Liver (tissue), 9 donors: Measurements from ENCODE around the gene CRABP2. TPM values are rescaled to one million over a fixed set of nuclear protein-coding genes. Genes with fewer than 3 reads are reported as not detected.

Experiments
- DNase-seq: peaks from one replicate; pipeline ENCODE4 v3.0.0-alpha.2; 2017; ENCODE audit warnings: low spot score
- H3K27ac ChIP-seq, 2 donors: one replicate each; pipeline ENCODE4 v1.7.0; 2013; ENCODE audit warnings: inconsistent platforms in 2 of 2, low read length in 2 of 2, control low read depth in 1 of 2, low read depth in 1 of 2, mild to moderate bottlenecking in 1 of 2
- H3K27me3 ChIP-seq, 4 donors: one replicate each; pipeline versions ENCODE4 v1.6.1 to v1.7.0; 2013; ENCODE audit warnings: low read length in 3 of 4, inconsistent platforms in 1 of 4, mild to moderate bottlenecking in 1 of 4, moderate library complexity in 1 of 4; ENCODE audit not compliant: control insufficient read depth in 4 of 4, insufficient read depth in 4 of 4
- H3K36me3 ChIP-seq, 4 donors: one replicate each; pipeline versions ENCODE4 v1.6.1 to v1.7.0; 2013; ENCODE audit warnings: low read length in 3 of 4, mild to moderate bottlenecking in 3 of 4, low read depth in 1 of 4, moderate library complexity in 1 of 4; ENCODE audit not compliant: control insufficient read depth in 4 of 4, insufficient read depth in 3 of 4
- H3K4me1 ChIP-seq, 4 donors: one replicate each; pipeline versions ENCODE4 v1.6.1 to v1.7.0; 2013; ENCODE audit warnings: low read length in 3 of 4, mild to moderate bottlenecking in 3 of 4, moderate library complexity in 1 of 4; ENCODE audit not compliant: control insufficient read depth in 4 of 4, insufficient read depth in 4 of 4
- H3K4me3 ChIP-seq, 3 donors: one replicate each; pipeline versions ENCODE4 v1.6.1 to v1.7.0; 2013; ENCODE audit warnings: low read length in 3 of 3, control low read depth in 1 of 3, low read depth in 1 of 3, mild to moderate bottlenecking in 1 of 3
- H3K9ac ChIP-seq, 2 donors: one replicate each; pipeline ENCODE4 v1.7.0; 2013; ENCODE audit warnings: low read length in 2 of 2, mild to moderate bottlenecking in 2 of 2, moderate library complexity in 2 of 2, control low read depth in 1 of 2, low read depth in 1 of 2
- H3K9me3 ChIP-seq, 4 donors: one replicate each; pipeline versions ENCODE4 v1.6.1 to v1.7.0; 2013; ENCODE audit warnings: low read length in 3 of 4; ENCODE audit not compliant: control insufficient read depth in 4 of 4
- ATF3 ChIP-seq: IDR thresholded peaks from 2 replicates; pipeline ENCODE4 v1.6.1; 2016; ENCODE audit warnings: antibody characterized with exemption
- CTCF ChIP-seq: fragments of 150-350 bp; IDR thresholded peaks from 2 replicates; pipeline ENCODE4 v1.5.1; 2017; ENCODE audit warnings: improper control_type of control experiment, low read depth, low read length; ENCODE audit not compliant: missing input control
- EGR1 ChIP-seq, 2 donors: IDR thresholded peaks; 2 replicates each; pipeline ENCODE4 v1.6.1; 2016 to 2018; ENCODE audit warnings: antibody characterized with exemption in 2 of 2, low read depth in 2 of 2
- FOXA1 ChIP-seq: IDR thresholded peaks from 2 replicates; pipeline ENCODE4 v1.6.1; 2016; ENCODE audit warnings: antibody characterized with exemption
- FOXA2 ChIP-seq: IDR thresholded peaks from 2 replicates; pipeline ENCODE4 v1.6.1; 2016; ENCODE audit warnings: antibody characterized with exemption
- HNF4A ChIP-seq, 2 donors: conservative IDR thresholded peaks; 2 replicates each; pipeline ENCODE4 v1.6.1; 2016; ENCODE audit warnings: antibody characterized with exemption in 2 of 2, mild to moderate bottlenecking in 2 of 2
- HNF4G ChIP-seq: IDR thresholded peaks from 2 replicates; pipeline ENCODE4 v1.6.1; 2016; ENCODE audit warnings: antibody characterized with exemption
- MAX ChIP-seq: IDR thresholded peaks from 2 replicates; pipeline ENCODE4 v1.6.1; 2016; ENCODE audit warnings: antibody characterized with exemption
- NR2F2 ChIP-seq: IDR thresholded peaks from 2 replicates; pipeline ENCODE4 v1.6.1; 2016; ENCODE audit warnings: antibody characterized with exemption
- RAD21 ChIP-seq, 2 donors: IDR thresholded peaks; 2 replicates each; pipeline ENCODE4 v1.6.1; 2016; ENCODE audit warnings: antibody characterized with exemption in 2 of 2, mild to moderate bottlenecking in 2 of 2
- REST ChIP-seq: IDR thresholded peaks from 2 replicates; pipeline ENCODE4 v1.6.1; 2016; ENCODE audit warnings: antibody characterized with exemption, mild to moderate bottlenecking
- SP1 ChIP-seq: IDR thresholded peaks from 2 replicates; pipeline ENCODE4 v1.6.1; 2018; ENCODE audit warnings: antibody characterized with exemption, mild to moderate bottlenecking
- TAF1 ChIP-seq: conservative IDR thresholded peaks from 2 replicates; pipeline ENCODE4 v1.6.1; 2016; ENCODE audit warnings: antibody characterized with exemption, mild to moderate bottlenecking
- ZBTB33 ChIP-seq: IDR thresholded peaks from 2 replicates; pipeline ENCODE4 v1.6.1; 2016; ENCODE audit warnings: antibody characterized with exemption
- WGBS: extraction: QIAGEN DNeasy Blood & Tissue Kit; methylation state at CpG from one replicate; pipeline ENCODE4 v1.1.7; 2013; 5-methylcytosine and 5-hydroxymethylcytosine counted together
- polyA plus RNA-seq, 2 donors: library from polyadenylated mRNA; stranded (reverse) in 1 of 2; unstranded in 1 of 2; fragments of 200-250 nt in 1 of 2; fragments of >200 nt in 1 of 2; fragmentation: Nextera tagmentation in 1 of 2; extraction: Ambion mirVana in 1 of 2; gene quantifications; one replicate each; pipeline versions ENCODE4 v1.2.1 to v1.2.3, GENCODE V29; 2013 to 2015
- total RNA-seq, 2 donors: library from RNA; depleted of rRNA; stranded (reverse); fragments of >200 nt; gene quantifications; one replicate each; pipeline ENCODE4 v1.2.3, GENCODE V29; 2014
- donor health status: healthy.
- donor health status: healthy.
- donor health status: healthy.
- donor health status: healthy.
- donor health status: healthy.

CRABP2 gene
- total and polyA plus RNA-seq, 4 donors: 0.14 to 0.22 TPM; not detected in 2

- Histone ChIP-seq H3K36me3 (no peaks in the 10 kb centered on the region), H3K4me3 (no peak overlapping the region), H3K9me3 (no peaks in the 10 kb centered on the region), H3K4me1 (peaks cover 0 to 5% (median 3%) of the 10 kb centered on the region in 4 donors), H3K9ac (no peak overlapping the region), H3K27ac (no peak overlapping the region), H3K27me3 (peaks cover 0 to 2% (median under 1%) of the 10 kb centered on the region in 4 donors)
- no peak for DNase-seq
- WGBS: 20% methylated on average over 20 of the region's 20 CpGs
- TF ChIP-seq RAD21 (IDR thresholded peaks at IDR 0.05) (no peak), EGR1 (IDR thresholded peaks at IDR 0.05; ENCODE audit: low read depth in 2 of 2) (no peak), ATF3 (no peak), ZBTB33 (no peak), HNF4A (conservative IDR thresholded peaks at IDR 0.05) (no peak), MAX (no peak), HNF4G (no peak), SP1 (no peak), NR2F2 (no peak)
Observed at GRCh38 chr1:156691665-156692440, 13.5 kb downstream of the CRABP2 start.

GRCh38 chr1:156691191-156691590 lies 14.2 kb downstream of the CRABP2 start:
- 48% methylated on average over 10 of the region's 10 CpGs for WGBS
- Histone ChIP-seq H3K4me1 (peaks cover 0 to 5% (median 3%) of the 10 kb centered on the region in 4 donors), H3K36me3 (no peaks in the 10 kb centered on the region), H3K9ac (no peak overlapping the region), H3K4me3 (no peak overlapping the region), H3K27me3 (peaks cover 0 to 2% (median under 1%) of the 10 kb centered on the region in 4 donors), H3K27ac (no peak overlapping the region), H3K9me3 (no peaks in the 10 kb centered on the region)
- no peak for DNase-seq
- no peak for TF ChIP-seq CTCF
- no peak for TF ChIP-seq REST
- no peak for TF ChIP-seq NR2F2
- TF ChIP-seq HNF4A (conservative IDR thresholded peaks at IDR 0.05): no peak
- TF ChIP-seq FOXA1: no peak
- no peak for TF ChIP-seq EGR1 (IDR thresholded peaks at IDR 0.05; ENCODE audit: low read depth in 2 of 2)
- TF ChIP-seq TAF1: no peak
- TF ChIP-seq FOXA2: no peak
